NCI-H2029 (cell line): Measurements from ENCODE around the gene HAUS7.

Source experiments
- DNase-seq: peaks from one replicate; lab custom pipeline; 2025; lab: John Stamatoyannopoulos, UW

The HAUS7 gene

DNA sequence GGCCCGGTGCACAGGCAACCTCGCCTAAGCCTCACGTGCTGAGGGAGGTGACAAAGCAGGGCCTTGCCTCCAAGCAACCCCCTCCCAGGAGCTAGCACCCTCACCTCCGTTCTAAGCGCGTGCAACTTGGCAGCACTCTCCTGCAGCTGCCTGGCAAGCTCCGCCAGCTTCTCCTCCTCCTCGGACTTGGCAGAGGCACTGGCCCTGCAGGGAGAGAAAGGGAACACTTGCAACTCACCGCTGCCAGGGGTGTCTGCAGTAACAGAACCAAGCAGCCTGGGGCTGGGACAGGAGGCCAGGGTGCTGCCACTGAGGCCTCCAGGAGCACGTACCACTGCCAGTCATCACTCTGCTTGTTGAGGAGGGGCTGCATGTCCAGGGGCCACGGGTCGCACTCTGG, 14.2 kb downstream of the HAUS7 start:
- peak; percentile 15 for DNase-seq

DNA sequence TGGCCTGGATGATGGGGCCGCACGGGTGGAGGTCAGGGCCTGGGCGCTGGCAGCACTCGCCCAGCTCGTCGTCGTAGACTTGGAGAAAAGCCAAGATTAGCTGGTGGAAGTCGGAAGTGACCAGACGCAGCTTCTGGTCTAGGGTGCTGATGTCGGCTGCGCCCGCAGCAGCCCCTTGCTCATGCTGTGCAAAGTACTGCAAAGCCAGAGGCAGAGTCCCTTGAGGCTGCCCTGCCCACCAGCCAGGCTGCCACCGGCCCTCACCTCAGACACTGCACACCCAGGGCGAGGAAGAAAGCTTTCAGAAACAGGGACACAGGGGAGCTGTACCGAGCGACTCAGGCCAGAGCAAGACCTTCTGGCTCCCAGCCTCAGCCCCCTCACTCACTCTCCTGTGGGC, 14.8 kb downstream of the HAUS7 start:
- no peak for DNase-seq

DNA sequence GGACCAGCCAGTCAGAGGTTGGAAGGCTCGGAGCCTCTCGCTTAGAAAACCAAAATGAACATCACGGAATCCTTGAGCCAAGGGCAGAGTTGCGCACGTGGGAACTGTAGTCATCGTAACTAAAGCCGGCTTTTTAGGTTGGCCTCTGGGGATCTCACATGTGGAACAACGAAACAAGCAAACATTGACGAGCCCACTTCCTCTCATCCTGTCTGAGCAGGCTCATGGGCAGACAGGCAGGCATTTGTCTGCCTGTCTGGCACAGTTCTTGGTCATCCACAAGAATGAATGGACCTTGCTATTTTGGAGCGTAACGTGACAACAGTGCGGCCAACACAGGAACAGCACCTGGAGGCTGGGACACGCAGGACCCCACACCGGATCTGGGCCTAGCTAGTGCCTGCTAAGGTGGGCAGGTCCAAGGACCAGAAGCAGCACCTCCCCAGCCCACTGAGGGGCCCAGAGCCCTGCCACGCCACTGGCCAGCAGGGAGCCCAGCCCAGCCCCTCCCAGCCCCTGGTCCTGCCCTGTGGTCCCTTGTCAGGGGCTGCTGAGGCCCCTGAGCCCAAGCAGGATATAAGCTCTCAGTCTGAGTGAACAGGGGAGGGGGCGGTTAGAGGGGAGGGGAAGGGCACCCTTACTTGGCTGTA, 15.3 kb downstream of the HAUS7 start:
- no peak for DNase-seq

DNA sequence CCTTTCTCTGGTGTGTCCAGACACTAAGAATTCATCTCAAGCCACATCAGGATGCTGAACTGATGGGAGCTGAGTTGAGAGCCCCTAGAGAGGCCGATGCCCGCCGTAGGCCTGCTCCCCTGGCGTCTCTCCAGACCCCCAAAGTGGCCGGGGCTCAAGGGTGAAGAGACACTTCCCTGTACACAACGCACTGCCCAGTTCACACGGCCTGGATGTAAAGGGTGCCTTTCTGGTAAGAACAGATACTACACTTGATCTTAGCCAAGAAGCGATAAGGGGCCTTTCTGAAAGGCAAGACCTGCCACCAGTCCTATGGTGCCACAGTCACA, 19.5 kb downstream of the HAUS7 start:
- no peak for DNase-seq

DNA sequence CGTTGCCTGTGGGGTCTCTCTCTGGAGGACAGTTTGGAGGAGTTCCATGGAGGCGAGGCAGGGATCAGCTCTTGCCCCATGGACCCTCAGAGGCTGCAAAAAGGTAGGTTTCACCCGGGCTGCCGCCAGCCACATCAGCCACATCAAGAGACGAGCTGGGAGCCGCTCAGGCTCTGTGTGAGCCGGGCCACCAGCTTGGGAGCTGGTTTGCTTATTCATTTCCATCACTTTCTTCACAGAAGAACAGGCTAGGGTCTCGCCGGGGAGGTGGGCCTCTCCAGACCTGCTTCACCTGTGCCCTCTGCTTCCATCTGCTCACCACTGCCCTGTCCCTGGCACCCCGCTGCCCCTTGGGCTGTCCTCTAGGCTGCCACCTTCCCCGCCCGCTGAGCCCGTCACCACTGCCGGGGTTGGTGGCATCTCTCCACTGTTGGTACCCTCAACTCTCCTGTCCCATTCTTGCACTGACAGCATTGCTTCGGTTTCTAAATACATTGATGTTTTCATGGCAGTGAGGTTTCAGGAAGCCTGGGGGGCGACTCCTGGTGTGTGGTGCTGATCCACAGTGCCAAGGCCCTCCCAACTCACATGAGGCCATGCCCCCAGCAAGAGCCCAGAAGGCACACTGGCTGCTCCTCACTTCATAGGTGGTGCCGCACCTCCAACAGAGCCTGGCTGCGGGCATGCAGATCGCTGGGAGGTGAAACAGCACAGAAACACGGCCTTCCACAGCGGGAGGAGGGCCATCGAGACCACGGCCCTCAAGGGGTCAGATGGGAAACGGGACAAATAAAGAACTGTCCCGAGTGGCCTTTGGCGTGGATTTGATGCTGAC, 20.0 kb downstream of the HAUS7 start:
- DNase-seq: no peak

DNA sequence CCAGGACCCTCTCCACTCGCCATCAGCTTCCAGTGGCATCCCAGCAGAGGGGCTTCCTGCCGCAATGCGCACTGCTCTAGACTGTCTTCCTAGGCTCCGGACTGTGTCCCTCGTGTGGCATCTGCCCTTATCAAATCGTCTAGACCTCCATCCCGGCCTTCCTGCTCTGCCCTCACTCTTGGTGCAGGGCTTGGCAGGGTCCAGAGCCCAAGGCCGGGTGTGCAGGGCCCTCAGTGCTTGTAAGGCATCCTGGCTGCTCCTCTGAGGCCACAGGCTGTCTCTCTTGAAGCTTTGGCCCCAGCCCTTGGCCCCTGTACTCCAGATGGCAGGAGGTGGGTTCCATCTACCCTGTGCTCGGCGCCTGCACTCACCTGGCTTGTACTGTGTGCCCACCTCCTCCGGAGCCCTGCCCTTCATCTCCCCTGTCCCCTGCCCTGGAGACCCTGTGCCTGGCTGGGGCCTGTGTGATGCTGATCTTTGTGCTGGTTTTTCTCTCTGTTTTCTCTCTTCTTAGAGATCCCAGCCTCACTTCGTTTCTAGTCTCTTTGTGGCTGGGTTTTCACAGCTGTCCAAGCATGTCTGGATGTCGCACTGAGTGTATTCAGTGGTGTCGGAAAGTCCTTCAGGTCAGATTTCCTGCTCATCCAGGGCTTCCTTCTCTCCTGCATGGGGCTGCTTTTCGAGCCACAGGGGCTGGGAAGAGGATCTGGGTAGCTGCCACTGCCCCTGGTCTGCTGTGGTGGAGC, 20.8 kb downstream of the HAUS7 start:
- DNase-seq: no peak

DNA sequence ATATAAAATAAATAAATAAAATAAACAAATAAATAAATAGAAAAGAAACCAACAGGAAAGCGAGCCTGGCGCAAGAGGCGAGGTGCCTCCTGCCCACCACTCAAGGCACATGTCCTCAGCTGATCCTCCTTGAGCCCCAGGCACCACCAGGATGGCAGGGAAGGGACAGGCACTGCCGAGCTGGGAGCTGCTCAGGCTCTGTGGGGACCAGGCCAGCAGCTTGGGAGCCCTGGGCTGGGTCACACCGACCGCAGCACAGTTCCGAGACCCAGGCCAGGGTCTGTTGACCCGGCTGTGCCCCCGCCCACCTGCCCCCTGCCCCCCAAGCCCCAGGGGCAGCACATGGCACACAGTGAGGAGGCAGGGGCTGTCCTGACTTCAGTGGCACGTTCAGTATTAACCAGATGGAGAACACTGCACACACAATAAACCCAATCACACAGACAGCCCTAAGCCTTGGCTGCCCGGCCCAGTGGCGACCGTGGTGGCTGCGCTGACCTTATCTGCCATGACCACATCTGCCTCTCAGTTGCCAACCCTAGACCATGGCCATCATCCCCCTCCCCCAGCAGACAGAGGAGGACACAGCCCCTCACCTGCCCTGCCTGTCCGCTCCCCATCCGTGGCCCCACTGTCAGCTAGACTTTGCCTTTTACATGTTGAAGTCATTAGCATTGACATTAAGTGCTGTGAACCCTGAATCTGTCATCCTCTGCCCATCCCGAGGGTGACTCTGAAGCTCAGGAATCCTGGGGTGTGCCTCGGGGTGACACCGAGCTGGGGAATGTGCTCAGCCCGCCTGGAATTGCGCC, 21.6 kb downstream of the HAUS7 start:
- no peak for DNase-seq

DNA sequence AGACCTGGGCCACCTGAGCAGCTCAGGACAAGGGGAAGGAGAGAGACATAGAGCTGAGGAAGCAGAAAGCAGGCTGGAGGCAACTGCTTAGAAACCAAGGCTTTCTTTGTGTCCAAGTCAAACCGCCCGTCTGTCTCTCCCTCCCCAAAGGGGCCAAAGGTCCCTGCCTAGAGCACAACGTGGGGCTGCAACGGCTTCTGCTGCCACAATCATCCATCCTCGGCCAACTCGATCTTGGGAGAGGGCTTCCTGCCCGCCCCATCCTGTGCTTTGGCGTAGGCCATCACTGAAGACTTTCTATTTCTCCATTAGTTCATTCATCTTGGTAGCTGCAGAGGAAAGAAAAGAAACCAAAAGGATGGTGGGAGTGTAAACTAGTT, 22.8 kb downstream of the HAUS7 start:
- no peak for DNase-seq

DNA sequence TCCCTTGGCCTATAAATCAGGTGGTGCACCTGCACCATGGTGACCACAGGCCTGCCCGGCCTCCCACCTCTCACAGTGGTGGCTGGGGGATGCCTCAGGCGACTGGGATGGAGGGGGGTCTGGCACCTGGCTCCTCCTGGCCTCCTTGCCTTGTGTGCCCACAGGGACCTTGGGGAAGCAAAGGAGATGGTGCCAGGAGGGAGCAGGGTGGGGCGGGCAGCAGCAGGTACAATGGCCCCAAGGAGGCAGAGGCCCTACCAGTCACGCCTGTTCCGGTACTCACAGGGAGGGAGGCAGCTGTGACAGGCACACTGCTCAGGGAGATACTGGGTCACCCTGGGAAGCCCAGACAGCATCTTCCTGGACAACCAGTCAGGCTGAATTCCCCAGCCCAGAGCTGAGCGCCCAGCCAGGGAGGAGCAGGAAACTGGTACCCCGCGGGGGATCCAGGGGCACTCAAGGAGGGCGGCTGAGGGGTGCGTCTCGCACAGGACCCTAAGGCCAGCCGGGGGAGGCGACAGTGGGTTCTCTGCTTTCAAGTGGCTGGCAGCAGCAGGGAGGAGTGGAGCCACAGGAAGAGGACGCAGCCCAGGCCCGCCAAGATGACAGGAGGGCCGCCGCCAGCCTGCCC, 23.3 kb downstream of the HAUS7 start:
- no peak for DNase-seq

DNA sequence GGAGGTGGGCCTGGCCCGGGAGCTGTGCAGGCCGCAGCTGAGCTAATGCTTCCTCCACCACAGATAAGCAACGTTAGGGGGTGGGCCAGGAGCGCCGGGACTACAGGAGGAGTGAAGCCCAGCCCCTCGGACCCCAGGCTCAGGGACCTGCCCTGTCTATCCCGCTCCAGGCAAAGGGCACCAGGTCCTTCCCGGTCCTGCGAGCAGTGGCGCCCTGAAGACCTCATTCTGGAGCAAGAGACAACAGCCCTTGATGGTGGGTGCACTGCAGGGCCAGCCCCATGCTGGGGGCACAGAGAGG, 23.8 kb downstream of the HAUS7 start:
- no peak for DNase-seq

DNA sequence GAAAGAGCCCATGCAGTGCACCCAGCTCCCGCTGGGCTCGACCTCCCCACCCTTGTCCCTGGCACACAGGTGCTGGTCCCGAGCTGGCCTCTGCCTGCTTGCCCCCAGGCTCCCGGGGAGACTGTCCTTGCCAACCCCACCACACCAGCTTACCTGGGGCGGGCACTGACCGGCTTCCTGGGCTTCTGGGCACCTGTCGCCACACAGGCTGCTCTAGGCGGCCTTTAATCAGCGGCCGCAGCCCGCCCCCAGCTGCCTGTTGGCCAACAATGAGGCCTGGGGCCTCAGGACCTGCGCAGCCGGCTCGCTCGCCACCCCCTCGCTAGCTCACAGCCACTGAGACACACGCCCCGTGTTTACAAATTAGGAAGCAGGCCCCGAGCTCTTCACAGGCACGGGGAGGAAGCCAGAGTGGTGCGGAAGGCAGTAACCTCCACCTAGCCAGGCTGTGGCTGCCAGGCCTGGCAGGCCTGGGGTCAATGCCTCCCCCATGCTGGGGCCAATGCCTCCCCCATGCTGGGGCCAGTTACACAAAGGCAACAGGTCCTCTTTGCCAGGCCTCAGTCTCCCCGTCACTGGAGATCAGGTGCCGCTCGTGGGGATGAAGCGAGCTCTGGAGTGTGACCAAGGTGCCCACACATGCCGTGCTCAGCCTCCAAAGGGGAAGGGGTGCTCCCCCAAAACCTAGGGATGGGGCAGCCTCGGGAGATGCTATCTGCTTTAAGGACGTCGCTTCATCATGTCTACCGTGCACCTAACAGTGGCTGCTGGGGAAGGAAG, 24.3 kb downstream of the HAUS7 start, which contains the start of gene TREX2:
Gene TREX2, minus strand, starts transcription at position 201 of the 780 bp plus-strand sequence. CDS start 626 bp downstream, outside the sequence.
- DNase-seq: no peak

DNA sequence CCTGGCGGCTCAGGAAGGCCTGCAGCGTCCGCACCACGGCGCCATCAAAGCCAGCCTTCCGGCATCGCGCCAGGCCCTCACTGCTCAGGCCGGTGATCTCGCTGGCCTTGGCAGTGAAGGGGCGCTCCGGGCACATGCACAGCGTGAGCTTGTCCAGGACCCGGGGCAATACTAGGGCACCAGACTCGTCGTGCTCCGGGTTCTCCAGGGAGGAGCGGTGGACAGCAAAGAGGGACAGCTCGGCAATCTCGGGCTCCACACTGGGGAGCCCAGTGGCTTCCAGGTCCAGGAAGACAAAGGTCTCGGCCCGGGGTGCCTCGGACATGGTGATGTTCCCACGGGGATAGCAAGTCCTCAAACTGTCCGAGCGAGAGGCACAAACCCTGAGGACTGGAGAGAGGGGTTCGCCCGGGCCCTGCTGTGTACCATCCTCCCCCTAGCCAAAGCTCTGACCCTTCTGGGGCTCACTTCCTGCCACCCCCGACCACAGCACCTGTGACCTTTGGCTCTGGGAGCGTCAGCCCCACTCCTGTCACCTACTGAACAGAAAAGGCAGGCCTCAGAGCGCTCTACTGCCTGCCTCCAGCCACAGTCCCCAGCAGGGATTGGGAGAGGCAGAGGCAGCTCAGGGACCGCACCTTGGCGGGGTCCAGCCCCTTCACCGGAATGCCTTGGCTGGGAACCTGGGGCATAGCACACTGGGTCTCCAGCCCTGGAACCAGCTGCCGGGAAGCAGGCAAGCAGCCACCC, 25.1 kb downstream of the HAUS7 start:
- DNase-seq: no peak

DNA sequence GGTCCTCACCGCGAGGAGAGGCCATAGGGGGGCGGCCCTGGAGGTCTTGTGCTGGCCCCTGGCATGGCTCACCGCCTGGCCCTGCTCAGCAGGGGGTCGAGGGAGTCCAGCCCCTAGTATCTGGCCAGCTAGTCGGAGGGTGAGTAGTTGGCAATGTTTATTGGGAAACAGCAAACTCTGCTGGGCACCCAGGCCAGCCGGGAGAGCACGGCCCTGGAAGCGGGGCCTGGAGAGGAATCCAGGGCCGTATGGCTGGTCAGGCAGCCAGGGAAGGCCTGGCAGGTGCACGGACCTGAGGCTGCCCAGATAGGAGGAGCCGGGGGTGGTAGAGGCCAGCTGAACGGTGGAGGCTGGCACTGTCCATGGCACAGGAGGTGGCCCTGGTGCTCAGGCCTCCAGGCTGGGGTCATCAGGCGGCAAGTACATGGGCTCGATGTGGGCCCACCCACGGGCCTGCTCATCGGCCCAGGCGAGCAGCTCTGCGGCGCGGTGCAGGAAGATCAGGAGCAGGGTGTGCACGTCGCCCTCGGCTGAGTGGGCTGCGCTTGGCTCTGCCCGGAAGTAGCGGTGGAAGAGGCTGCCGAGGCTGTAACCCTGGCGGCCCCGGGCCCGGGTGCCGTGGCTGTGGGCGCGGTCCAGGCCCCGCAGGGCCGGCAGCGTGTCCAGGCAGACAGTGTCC, 25.9 kb downstream of the HAUS7 start:
- no peak for DNase-seq

DNA sequence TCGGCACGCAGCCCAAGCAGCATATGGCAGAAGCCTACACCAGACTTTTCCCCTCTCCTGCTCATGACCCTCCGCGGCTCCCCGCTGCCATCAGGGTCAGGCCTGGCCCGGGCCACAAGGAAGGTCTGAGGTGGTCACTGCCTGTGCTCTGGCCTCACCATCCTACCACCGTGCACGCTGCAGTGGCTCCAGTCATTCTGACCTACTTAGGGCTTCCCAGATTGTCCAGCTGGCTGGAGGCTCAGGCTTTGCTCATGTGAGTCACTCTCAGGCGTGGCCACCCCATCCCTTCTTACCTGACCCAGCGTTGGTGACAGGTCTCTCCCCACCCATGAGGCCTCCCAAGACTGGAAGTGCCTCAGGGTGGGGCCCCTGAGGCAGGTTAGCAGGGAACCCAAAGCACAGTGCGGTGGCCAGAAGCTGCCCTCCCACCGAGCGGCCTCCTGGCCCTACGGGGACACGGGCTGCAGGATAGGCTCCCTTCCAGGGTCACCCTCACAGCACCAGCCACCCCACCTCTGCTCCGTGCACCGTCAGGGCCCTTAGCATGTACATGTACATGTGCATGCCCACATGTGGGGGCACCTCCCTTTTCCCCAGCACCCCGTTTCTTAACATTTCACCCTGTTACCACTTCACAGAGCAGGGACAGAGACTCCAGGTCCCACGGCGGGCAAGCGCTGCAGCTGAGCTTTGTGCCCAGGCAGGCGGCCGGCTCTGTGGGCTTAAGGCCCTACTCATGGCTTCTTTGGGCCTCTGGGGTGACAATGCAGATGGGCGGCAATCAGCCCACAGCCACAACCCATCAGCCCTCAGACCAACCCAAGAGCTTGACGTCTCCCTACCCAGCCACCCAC, 26.7 kb downstream of the HAUS7 start:
- DNase-seq: no peak

DNA sequence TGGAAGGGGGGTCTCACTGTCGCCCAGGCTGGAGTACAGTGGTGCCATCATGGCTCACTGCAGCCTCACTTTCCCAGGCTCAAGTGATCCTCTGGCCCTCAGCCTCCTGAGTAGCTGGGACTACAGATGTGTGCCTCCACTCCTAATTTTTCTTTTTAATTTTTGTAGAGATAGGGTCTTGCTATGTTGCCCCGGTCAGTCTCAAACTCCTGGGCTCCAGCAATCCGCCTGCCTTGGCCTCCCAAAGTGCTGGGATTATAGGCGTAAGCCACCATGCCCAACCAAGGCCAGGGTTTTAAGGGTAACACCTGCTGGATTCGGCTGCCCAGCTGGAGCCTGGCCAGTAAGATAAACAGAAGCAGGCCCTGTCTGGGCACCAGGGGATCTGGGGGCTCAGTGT, 27.9 kb downstream of the HAUS7 start:
- DNase-seq: no peak

DNA sequence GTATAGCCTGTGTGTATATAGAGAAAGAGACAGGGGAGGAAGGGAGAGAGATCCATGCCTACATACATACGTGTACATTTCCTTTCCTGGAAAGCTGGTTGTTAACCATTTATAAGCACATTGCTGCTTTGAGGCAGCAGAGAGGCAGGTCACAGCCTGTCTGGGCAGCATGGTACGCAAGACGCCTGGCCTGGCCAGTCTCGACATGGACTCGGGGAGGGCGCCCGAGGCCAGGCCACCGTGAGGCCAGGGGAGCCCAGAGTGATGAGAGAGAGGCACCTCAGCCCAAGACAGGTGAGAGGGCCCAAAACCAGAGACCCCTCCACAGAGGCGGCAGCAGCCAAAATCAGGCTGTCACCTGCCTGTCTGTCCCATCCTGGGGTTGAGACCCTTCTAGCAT, 28.4 kb downstream of the HAUS7 start:
- DNase-seq: no peak

DNA sequence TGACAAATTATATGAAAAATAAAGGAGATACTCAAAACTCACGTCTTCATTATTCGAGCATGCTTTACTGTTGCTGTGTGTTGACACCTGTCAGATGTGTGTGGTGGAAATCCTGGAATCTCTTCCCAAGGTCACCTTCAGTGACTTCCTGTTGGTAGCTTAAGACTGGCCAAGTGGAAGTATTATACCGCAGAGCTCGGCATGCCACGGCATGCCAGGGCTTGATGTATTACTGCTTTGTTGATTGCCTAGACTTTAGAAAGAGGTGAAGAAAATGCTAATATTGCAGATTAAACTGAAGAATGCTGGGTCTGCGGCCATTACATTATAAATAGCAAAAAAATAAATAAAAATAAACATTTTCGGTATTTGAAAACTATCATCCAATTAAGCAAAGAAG, 29.1 kb downstream of the HAUS7 start:
- no peak for DNase-seq

DNA sequence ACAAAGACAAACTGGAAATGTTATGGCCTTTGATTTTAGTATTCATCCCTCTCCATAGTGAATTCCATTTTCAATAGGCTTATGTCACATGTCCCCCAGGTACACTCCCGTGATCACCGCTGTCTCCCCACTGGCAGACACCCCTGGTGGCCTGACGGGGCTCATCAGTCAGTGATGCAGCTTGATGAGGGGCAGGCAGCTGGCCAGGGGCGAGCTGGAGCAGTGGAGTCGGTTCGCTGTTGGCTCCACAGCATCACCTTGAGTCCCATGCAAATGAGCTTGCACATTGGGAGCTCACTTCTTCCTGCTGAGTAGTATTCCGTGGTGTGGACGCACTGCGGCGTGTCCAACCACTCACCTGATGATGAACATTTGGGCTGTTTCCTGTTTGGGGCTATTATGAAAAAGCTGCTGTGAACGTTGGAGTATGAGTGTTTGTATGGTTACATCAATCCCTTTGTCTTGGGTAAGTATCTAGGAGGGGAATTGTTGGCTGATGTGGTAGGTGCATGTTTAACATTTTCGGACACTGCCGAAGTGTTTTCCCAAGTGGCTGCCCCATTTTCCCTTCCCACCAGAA, 29.7 kb downstream of the HAUS7 start:
- no peak for DNase-seq

DNA sequence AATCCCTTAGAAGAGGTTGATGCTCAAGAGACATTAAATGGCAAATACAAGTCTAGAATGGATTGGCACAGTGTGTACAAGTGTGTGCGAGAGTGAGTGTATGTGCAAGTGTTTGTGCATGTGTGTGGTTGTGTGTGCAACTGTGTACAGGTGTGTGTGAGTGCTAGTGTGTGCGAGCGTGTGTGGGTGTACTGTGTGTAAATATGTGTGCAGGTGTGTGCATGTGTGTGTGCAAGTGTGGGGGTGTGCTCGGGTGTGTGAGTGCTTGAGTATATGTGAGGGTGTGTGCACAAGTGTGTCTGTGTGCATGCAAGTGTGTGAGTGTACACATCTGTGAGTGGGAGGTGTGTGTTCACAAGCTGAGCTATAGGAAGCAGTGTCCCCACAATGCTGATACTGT, 30.4 kb downstream of the HAUS7 start:
- no peak for DNase-seq
